Measurements from ENCODE around the gene ZBTB3. TPM values are rescaled to one million over a fixed set of nuclear protein-coding genes. Genes with fewer than 3 reads are reported as not detected.
A peak's percentile ranks its signal among the peaks of the same experiment; 100 is the strongest.

Gene ZBTB3
- total and polyA plus RNA-seq, 2 of the 13 experiments (the other 11 are each of a cell fraction or from before 2014, with no cell fraction given), result 3.4 to 5.2 TPM

GRCh38 chr11:62705880-62706849 lies 47.8 kb downstream of the ZBTB3 start (continued):
- peak; percentile 36; the same call in 1 of the 2 replicates for TF ChIP-seq ZNF784 (CRISPR knock-in tag; IDR thresholded peaks at IDR 0.05; ENCODE audit: borderline replicate concordance)
- TF ChIP-seq ZNF225 (CRISPR knock-in tag; IDR thresholded peaks at IDR 0.05), result no peak
- no peak for TF ChIP-seq ZNF83 (CRISPR knock-in tag; IDR thresholded peaks at IDR 0.05; ENCODE audit: borderline replicate concordance)
- no peak for TF ChIP-seq ATM (IDR thresholded peaks at IDR 0.05; ENCODE audit: borderline replicate concordance)
- TF ChIP-seq MIER2 (CRISPR knock-in tag; IDR thresholded peaks at IDR 0.05), result no peak
- no peak for TF ChIP-seq HNRNPH1 (optimal IDR thresholded peaks at IDR 0.05; ENCODE audit: low read depth, low read length)
- TF ChIP-seq CCAR2 (optimal IDR thresholded peaks at IDR 0.05; ENCODE audit: low read depth, low read length), result no peak
- no peak for TF ChIP-seq ZNF205 (CRISPR knock-in tag; IDR thresholded peaks at IDR 0.05)
- no peak for TF ChIP-seq AKNA (CRISPR knock-in tag; IDR thresholded peaks at IDR 0.05; ENCODE audit: borderline replicate concordance)
- no peak for TF ChIP-seq ATF5 (CRISPR knock-in tag; IDR thresholded peaks at IDR 0.05; ENCODE audit: low read depth)
- TF ChIP-seq KAT2B (IDR thresholded peaks at IDR 0.05; ENCODE audit: borderline replicate concordance, low read depth, low read length), result no peak
- TF ChIP-seq TCF12 (IDR thresholded peaks at IDR 0.05), result no peak
- no peak for TF ChIP-seq TCF12 (CRISPR knock-in tag; IDR thresholded peaks at IDR 0.05)
- TF ChIP-seq ZNF660 (CRISPR knock-in tag; IDR thresholded peaks at IDR 0.05; ENCODE audit: borderline replicate concordance, low read depth), result no peak
- TF ChIP-seq ZNF383 (CRISPR knock-in tag; IDR thresholded peaks at IDR 0.05; ENCODE audit: borderline replicate concordance), result no peak
- no peak; the same call in 1 of the 2 replicates for TF ChIP-seq KDM5A (IDR thresholded peaks at IDR 0.05; ENCODE audit: borderline replicate concordance, low read length)
- no peak for TF ChIP-seq NFAT5 (CRISPR knock-in tag; IDR thresholded peaks at IDR 0.05)
